GM19238 (cell line): Measurements from ENCODE around the gene PAGE2B.
"Not testable (repeated sequence)": the region's sequence is repeated elsewhere in the genome, so short reads cannot be mapped to it uniquely, and the experiment has no call there.

ENCODE experiments used
- DNase-seq: peaks from one replicate; pipeline ENCODE4 v3.0.0; 2011; ENCODE audit warnings: low spot score; ENCODE audit not compliant: insufficient read length

Gene PAGE2B, protein sequence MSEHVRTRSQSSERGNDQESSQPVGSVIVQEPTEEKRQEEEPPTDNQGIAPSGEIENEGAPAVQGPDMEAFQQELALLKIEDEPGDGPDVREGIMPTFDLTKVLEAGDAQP

GRCh38 chrX:55074851-55075467 is at the start of gene PAGE2B:
Gene PAGE2B (plus strand): TSS chrX:55075030. CDS start chrX:55076042, 1,012 bp downstream.
- DNase-seq = no peak

DNA sequence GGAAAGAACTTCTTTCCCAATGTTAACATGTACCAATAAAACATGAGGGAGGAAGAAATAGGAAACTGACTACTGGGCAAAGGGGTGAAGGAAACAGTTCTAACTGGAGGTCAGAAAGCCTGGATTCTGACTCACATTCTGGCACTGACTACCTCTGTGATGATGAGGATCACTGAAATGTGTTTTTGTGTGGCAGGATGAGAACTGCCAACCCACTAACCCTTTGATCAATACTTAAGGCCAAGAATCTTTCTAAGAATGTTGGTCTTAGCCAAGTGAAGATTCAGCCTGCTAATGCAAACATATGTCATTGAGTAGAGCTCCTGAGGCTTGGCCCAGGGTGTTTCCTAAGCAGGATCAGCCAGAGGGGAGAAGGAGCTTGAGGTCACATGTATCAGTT is 48.7 kb upstream of the PAGE2B start:
- no peak for DNase-seq

DNA sequence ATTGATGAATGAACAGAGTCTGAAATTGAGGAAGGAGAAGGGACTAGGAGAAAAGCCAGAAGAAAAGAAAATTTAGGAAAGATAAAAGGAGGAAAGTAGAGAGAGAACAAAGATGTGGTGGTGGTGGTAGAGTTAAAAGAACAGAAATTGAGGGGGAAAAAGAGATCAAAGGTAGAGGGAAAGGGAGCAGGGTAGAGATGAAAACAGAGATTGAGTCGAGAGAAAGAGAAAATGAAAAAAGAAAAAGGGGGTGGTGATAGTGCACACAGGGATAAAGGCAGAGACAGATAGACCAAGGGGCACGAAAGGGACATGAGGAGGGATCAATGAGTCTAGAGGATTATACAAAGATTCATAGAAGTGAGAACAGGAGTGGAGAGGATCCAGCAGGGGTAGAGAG is 48.0 kb upstream of the PAGE2B start:
- DNase-seq = no peak

DNA sequence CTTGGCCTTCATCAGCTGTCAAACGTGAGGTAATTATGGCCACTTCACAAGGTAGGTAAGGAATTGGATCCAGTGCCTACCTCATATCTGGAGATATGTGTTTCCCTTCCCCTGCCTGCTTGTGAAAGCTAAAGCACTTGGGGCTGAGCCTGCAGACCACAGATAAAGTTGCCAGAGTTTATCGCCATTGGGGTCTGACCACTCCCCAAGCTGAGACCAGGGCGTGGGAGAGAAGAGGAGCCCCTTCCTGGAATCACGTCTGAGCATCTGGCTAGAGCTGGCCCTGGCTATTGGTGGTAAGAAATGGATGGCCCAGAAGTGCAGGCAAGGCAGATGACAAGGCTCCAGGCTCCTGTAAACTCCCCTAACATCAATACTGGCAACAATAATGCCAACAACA is 46.8 kb upstream of the PAGE2B start:
- no peak for DNase-seq

GRCh38 chrX:55028611-55029010 is 46.2 kb upstream of the PAGE2B start:
- DNase-seq = no peak

GRCh38 chrX:55029291-55029690 is 45.5 kb upstream of the PAGE2B start:
- DNase-seq = no peak

DNA sequence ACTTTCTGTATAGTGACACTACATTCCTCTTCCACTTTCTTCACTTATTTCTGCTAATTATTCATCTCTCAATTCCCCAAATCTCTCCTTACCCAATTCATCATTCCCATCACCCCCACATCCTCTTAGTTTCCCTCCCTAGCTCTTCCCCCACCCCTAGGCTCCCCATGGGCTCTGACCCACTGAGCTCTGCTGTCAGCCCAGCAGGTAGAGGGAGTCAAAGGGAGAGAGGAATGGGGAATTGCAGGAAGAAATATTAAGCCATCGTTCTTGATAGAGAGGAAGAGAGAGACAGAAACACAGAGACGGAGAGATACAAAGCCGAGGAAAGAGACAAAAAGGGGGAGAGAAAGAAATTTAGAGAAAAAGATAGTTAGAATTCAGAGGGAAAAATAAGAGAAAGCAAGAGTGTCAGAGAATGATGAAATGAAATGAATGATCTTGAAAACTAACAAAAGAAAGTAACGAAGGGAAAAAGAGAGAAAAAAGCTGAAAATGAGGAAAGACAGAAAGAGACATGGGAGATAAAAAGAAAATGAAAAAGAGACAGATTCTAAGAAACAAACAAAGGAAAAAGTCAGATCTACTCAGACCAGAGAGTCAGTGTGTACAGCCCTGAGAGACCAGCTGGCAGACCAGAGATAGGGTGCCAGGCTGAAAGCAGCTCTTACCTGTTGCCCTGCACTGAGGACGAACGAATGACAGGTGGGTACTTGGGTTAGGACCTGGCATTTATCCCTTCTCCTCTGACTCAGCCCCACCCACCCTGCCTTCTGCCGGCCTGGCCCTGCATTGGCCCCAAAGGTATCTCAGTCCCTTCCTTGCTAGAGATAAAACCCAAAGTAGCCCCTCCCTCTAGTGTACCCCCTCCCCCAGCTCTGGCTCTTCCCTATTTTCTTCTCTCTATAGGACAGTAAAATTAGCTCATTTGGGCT is 44.3 kb upstream of the PAGE2B start, which contains the start of gene ALAS2:
TSS of gene ALAS2 (minus strand) at position 707 of the 935 bp plus-strand sequence. CDS start 4,977 bp downstream, outside the sequence.
- DNase-seq = no peak

DNA sequence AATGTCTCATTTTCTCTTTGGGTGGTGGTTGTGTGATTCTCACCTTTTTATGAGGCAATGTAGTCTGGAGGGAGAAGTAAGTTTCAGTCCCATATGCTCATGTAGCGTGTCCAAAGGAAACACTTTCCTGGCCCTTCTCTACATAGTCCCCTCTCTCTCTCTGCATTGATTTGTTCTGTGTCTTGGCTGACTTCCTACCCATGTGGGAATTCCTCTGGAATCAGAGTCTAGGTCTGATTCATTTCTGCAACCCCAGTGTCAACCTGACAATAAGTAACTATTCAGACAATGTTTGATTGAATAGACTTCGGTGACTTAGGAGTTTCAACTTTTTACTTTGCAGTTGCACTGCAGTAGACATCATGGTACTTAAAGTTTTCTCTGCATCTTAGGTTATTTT is 41.4 kb upstream of the PAGE2B start:
- no peak for DNase-seq

- DNase-seq = no peak
These were observed 35.4 kb upstream of the PAGE2B start for GRCh38 chrX:55039471-55039870.

DNA sequence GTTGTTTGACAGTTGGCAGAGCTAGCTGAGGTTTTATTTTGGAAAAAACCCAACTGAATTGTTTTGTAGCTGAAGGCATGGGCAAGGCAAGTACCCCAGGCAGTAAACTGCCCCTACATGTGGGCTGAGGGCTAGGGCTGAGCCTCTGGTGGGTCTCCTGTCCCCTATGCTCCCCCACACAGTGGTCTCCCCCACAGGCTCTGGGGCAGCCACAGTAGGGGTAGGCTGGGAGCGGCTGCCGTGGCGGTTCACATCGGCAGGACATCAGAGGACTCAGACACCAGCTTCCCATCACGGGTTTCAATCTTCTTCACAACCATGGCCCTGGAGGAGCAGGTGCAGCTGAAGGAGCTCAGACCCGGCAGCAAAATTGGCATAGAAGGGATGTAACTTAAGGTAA is 33.3 kb upstream of the PAGE2B start:
- no peak for DNase-seq

DNA sequence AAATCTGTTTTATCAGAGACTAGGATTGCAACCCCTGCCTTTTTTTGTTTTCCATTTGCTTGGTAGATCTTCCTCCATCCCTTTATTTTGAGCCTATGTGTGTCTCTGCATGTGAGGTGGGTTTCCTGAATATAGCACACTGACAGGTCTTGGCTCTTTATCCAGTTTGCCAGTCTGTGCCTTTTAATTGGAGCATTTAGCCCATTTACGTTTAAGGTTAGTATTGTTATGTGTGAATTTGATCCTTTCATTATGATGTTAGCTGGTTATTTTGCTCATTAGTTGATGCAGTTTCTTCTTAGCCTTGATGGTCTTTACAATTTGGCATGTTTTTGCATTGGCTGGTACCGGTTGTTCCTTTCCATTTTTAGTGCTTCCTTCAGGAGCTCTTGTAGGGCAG is 24.2 kb upstream of the PAGE2B start:
- not testable (repeated sequence) for DNase-seq

- DNase-seq = no peak
These were observed 17.8 kb upstream of the PAGE2B start for GRCh38 chrX:55056820-55057674.

GRCh38 chrX:55057675-55058249 is 17.1 kb upstream of the PAGE2B start:
- no peak for DNase-seq

DNA sequence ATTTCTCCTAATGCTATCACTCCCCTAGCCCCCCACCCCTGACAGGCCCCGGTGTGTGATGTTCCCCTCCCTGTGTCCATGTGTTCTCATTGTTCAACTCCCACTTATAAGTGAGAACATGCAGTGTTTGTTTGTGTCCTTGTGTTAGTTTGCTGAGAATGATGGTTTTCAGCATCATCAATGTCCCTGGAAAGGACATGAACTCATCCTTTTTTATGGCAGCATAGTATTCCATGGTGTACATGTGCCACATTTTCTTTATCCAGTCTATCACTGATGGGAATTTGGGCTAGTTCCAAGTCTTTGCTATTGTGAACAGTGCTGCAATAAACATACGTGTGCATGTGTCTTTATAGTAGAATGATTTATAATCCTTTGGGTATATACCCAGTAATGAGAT is 7.7 kb upstream of the PAGE2B start:
- not testable (repeated sequence) for DNase-seq

GRCh38 chrX:55072286-55072685 is 2.5 kb upstream of the PAGE2B start:
- no peak for DNase-seq

DNA sequence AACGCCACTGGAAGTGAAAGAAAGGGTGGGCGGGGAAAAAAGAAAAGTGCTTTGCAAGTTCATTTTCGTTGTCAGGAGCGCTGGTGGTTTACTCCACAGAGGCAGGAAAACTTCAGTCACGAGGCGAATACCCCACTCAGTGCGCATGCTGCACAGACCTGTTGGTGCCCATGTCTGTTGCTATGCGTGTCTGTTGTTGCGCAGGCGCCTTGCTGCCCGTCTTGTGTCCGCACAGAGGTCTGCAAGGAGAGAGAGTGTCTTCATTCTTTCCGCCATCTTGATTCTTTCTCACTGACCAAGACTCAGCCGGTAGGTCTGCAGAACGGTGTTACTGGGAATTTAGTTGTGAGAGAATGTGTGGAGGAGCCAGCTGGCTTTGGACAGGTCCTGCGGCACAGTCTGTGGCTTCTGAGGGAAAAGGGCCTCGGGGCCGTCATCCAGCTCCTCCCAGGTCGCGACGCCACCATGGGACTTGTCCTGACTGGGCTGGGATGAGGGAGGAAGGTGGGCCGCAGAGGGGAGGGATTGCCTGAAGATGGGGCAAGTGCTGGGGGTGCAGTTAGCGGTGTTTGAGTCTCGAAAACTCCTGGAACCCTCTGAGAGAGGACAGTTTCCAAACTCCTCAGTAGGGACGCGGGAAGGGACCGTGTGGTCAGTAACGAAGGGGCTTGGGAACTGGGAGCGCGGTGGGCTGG is 14.1 kb downstream of the PAGE2B start, which contains the start of gene PAGE2:
TSS of gene PAGE2 (plus strand) at position 224 of the 695 bp plus-strand sequence. CDS start 1,003 bp downstream, outside the sequence.
- DNase-seq = no peak

DNA sequence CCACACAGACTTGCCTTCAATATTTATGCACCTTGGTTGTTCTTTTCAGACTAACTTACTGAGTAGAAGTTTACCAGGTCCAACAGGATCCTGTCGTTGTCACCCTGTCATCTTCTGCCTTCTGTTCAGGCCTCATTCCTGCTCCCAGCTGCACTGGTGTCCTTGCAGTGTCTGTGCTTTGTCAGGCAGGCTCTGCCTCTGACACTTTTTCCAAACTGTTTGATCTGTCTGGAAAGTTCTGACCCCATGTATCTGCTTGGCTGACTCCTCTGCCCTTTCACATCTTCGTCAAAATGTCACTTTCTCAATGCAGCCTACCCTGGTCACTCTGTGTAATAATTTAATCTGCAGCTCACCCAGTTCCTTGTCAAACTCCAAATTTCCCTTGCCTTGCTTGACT is 23.9 kb downstream of the PAGE2B start:
- DNase-seq = no peak

DNA sequence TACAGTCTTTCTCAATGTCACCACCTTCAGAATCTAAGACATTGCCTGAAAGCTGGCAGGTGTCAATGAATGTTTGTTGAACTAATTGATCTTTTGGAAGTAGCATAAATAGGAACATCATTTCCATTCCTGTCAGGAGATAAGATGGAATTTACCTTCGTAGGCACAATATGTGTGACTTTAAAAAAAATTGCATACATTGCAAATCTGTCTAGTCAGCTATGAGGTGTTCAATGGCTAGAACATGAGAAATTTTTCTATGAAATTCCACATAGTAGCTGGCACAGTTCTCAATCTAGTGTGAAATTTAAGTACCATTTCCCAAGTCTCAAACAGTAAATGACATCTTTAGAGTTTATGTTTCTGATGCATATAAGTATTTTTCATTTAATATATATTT is 24.3 kb downstream of the PAGE2B start:
- no peak for DNase-seq

DNA sequence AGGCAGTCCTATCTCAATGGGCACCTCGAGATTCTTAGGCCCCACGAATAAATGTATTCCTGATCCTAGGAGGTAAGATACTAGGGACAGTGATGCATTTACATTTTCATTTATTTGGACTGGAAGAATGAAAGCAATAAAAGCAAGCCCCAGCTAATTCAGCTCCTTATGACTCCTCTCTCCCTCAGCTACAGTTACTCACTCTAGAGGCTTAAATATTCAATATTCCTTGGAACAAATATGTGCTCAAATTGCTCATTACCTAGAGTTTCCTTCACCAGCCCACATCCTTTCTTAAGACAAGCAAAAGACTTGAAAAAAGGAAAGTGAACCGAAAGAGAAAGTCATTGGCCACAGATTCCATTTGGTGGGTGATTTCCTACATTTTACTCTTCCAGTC is 27.9 kb downstream of the PAGE2B start:
- DNase-seq = no peak

DNA sequence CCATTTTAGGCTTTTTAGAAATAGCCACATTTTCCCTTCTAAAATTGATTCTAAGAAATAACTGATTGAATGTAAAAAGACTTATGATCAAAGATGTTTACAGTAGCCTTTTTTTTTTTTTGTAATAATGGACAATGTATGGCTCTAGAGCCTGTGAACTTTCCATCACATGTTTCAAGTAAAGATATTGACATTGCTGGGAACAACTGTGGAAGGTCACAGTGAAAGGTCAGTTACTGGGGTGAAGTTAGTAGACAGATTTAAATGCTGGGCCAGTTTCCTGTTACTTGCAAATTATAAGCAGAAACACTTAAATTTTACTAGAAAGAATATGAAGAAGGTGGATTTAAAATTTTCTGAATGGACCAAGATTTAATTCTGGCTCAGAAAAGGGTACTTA is 32.4 kb downstream of the PAGE2B start:
- DNase-seq = no peak
